ENCODE measurements around the gene KRT74.

GRCh38 chr12:52517888-52518287 lies 55.8 kb downstream of the KRT74 start:
- no peak for TF ChIP-seq CTCF (IDR thresholded peaks at IDR 0.05)
- no peak for TF ChIP-seq POLR2A (IDR thresholded peaks at IDR 0.05)
